HUES64 (cell line): Measurements from ENCODE around the gene SLC38A10.

Source experiments
- H3K27ac ChIP-seq: 2 replicates; pipeline ENCODE4 v1.7.0; 2013; ENCODE audit warnings: low read depth, low read length, inconsistent platforms
- H3K27me3 ChIP-seq: 2 replicates; pipeline ENCODE4 v1.6.1; 2013; ENCODE audit warnings: mild to moderate bottlenecking, low read length; ENCODE audit not compliant: insufficient read depth
- H3K36me3 ChIP-seq: 2 replicates; pipeline ENCODE4 v1.6.1; 2013; ENCODE audit warnings: mild to moderate bottlenecking, low read length; ENCODE audit not compliant: insufficient read depth
- H3K4me1 ChIP-seq: 2 replicates; pipeline ENCODE4 v1.6.1; 2013; ENCODE audit warnings: mild to moderate bottlenecking, low read length, moderate library complexity; ENCODE audit not compliant: insufficient read depth
- H3K4me3 ChIP-seq: 2 replicates; pipeline ENCODE4 v1.5.1; 2013; ENCODE audit warnings: mild to moderate bottlenecking, low read length, moderate library complexity
- H3K9ac ChIP-seq: 2 replicates; pipeline ENCODE4 v1.6.1; 2013; ENCODE audit warnings: mild to moderate bottlenecking, low read depth, low read length
- H3K9me3 ChIP-seq: 2 replicates; pipeline ENCODE4 v1.6.1; 2013; ENCODE audit warnings: low read depth, low read length; ENCODE audit not compliant: insufficient read depth
- WGBS: fragments of 150-250, 120-280 bp; methylation state at CpG from one replicate; pipeline ENCODE4 v1.1.7; 2013; ENCODE audit warnings: missing lambda C conversion rate; 5-methylcytosine and 5-hydroxymethylcytosine counted together

SLC38A10 gene

GRCh38 chr17:81204578-81204977, 90.5 kb downstream of the SLC38A10 start:
- WGBS = 87% methylated on average over 10 of the region's 10 CpGs
- Histone ChIP-seq H3K9ac (no peak overlapping the region), H3K36me3 (peaks cover 12% of the 10 kb centered on the region), H3K4me1 (no peaks in the 10 kb centered on the region), H3K27ac (no peak overlapping the region), H3K4me3 (no peak overlapping the region), H3K27me3 (no peaks in the 10 kb centered on the region), H3K9me3 (no peaks in the 10 kb centered on the region)

GRCh38 chr17:81203136-81203535, 92.0 kb downstream of the SLC38A10 start:
- no peaks in the 10 kb centered on the region for H3K27me3 ChIP-seq
- WGBS = 96% methylated on average over 20 of the region's 20 CpGs
- H3K27ac ChIP-seq = no peak overlapping the region
- no peak overlapping the region for H3K9ac ChIP-seq
- H3K36me3 ChIP-seq = peaks cover 23% of the 10 kb centered on the region
- H3K4me1 ChIP-seq = no peaks in the 10 kb centered on the region
- H3K4me3 ChIP-seq = no peak overlapping the region
- no peaks in the 10 kb centered on the region for H3K9me3 ChIP-seq

- Histone ChIP-seq H3K9me3 (no peaks in the 10 kb centered on the region), H3K9ac (no peak overlapping the region), H3K4me1 (no peaks in the 10 kb centered on the region), H3K36me3 (peaks cover 28% of the 10 kb centered on the region), H3K4me3 (no peak overlapping the region), H3K27ac (no peak overlapping the region), H3K27me3 (no peaks in the 10 kb centered on the region)
- 98% methylated on average over 10 of the region's 10 CpGs for WGBS
These were observed 92.8 kb downstream of the SLC38A10 start for GRCh38 chr17:81202318-81202717.

GRCh38 chr17:81200695-81201580, 94.2 kb downstream of the SLC38A10 start:
- no peak overlapping the region for H3K4me3 ChIP-seq
- WGBS = 91% methylated on average over 27 of the region's 27 CpGs
- H3K9ac ChIP-seq = no peak overlapping the region
- H3K36me3 ChIP-seq = peaks cover 30% of the 10 kb centered on the region
- no peak overlapping the region for H3K27ac ChIP-seq
- no peaks in the 10 kb centered on the region for H3K4me1 ChIP-seq
- no peaks in the 10 kb centered on the region for H3K27me3 ChIP-seq
- no peaks in the 10 kb centered on the region for H3K9me3 ChIP-seq

GRCh38 chr17:81200201-81200600, 94.9 kb downstream of the SLC38A10 start:
- Histone ChIP-seq H3K9me3 (no peaks in the 10 kb centered on the region), H3K9ac (no peak overlapping the region), H3K36me3 (peaks cover 37% of the 10 kb centered on the region), H3K4me1 (no peaks in the 10 kb centered on the region), H3K27ac (no peak overlapping the region), H3K27me3 (no peaks in the 10 kb centered on the region), H3K4me3 (no peak overlapping the region)
- 96% methylated on average over 18 of the region's 18 CpGs for WGBS

- H3K9me3 ChIP-seq = no peaks in the 10 kb centered on the region
- H3K9ac ChIP-seq = no peak overlapping the region
- peaks cover 44% of the 10 kb centered on the region for H3K36me3 ChIP-seq
- no peak overlapping the region for H3K27ac ChIP-seq
- H3K4me1 ChIP-seq = no peaks in the 10 kb centered on the region
- WGBS = 96% methylated on average over 18 of the region's 18 CpGs
- H3K4me3 ChIP-seq = no peak overlapping the region
- H3K27me3 ChIP-seq = no peaks in the 10 kb centered on the region
These were observed 95.7 kb downstream of the SLC38A10 start for GRCh38 chr17:81199482-81199830.

GRCh38 chr17:81198826-81199481, 96.2 kb downstream of the SLC38A10 start:
- H3K27me3 ChIP-seq = no peaks in the 10 kb centered on the region
- no peak overlapping the region for H3K9ac ChIP-seq
- no peak overlapping the region for H3K27ac ChIP-seq
- 95% methylated on average over 22 of the region's 22 CpGs for WGBS
- H3K36me3 ChIP-seq = peaks cover 45% of the 10 kb centered on the region
- no peak overlapping the region for H3K4me3 ChIP-seq
- no peaks in the 10 kb centered on the region for H3K4me1 ChIP-seq
- no peaks in the 10 kb centered on the region for H3K9me3 ChIP-seq

- Histone ChIP-seq H3K9me3 (no peaks in the 10 kb centered on the region), H3K27me3 (no peaks in the 10 kb centered on the region), H3K27ac (no peak overlapping the region), H3K4me1 (no peaks in the 10 kb centered on the region), H3K36me3 (peaks cover 41% of the 10 kb centered on the region), H3K9ac (no peak overlapping the region), H3K4me3 (no peak overlapping the region)
- WGBS = 95% methylated on average over 21 of the region's 21 CpGs
These were observed 97.1 kb downstream of the SLC38A10 start for GRCh38 chr17:81197831-81198490.

- Histone ChIP-seq H3K4me3 (no peak overlapping the region), H3K27ac (no peak overlapping the region), H3K4me1 (no peaks in the 10 kb centered on the region), H3K9ac (no peak overlapping the region), H3K36me3 (peaks cover 41% of the 10 kb centered on the region), H3K9me3 (no peaks in the 10 kb centered on the region), H3K27me3 (no peaks in the 10 kb centered on the region)
- 88% methylated on average over 14 of the region's 14 CpGs for WGBS
These were observed 97.7 kb downstream of the SLC38A10 start for GRCh38 chr17:81197409-81197795.

GRCh38 chr17:81196505-81197408, 98.3 kb downstream of the SLC38A10 start:
- H3K36me3 ChIP-seq = peaks cover 43% of the 10 kb centered on the region
- H3K9ac ChIP-seq = no peak overlapping the region

More at GRCh38 chr17:81196505-81197408, 98.3 kb downstream of the SLC38A10 start:
- Histone ChIP-seq H3K4me3 (no peak overlapping the region), H3K27ac (no peak overlapping the region), H3K4me1 (no peaks in the 10 kb centered on the region), H3K27me3 (no peaks in the 10 kb centered on the region), H3K9me3 (no peaks in the 10 kb centered on the region)
- 95% methylated on average over 45 of the region's 45 CpGs for WGBS
